SH-SY5Y (cell line): ENCODE results near the gene EIF2AK3.

Experiments
- GATA2 ChIP-seq: IDR thresholded peaks from 2 replicates; pipeline ENCODE4 v1.6.1; 2011; ENCODE audit warnings: mild to moderate bottlenecking, low read depth, low read length
- GATA3 ChIP-seq: IDR thresholded peaks from 2 replicates; pipeline ENCODE4 v1.6.1; 2011; ENCODE audit warnings: low read depth, mild to moderate bottlenecking, low read length, moderate library complexity

- TF ChIP-seq GATA2 (no peak), GATA3 (no peak)
Observed at GRCh38 chr2:88638123-88638650, 10.9 kb upstream of the EIF2AK3 start.
